Neural cell (in vitro differentiated cells): ENCODE measurements around the gene PLXNA3. TPM values are rescaled to one million over a fixed set of nuclear protein-coding genes. Genes with fewer than 3 reads are reported as not detected.

Experiments used
- polyA plus RNA-seq: library from polyadenylated mRNA; depleted of rRNA; stranded (reverse); fragments of >200 nt; gene quantifications from 2 replicates; pipeline ENCODE4 v1.2.3, GENCODE V29; 2014
- small RNA-seq, 3 experiments: library from RNA; depleted of rRNA; stranded (forward); fragments of <200 nt; gene quantifications; one replicate each; pipeline ENCODE3, GENCODE V24; 2012

The PLXNA3 gene
- polyA plus RNA-seq, 1 donor from 2014 or later, result 17.2 TPM

Small RNAs within 50 kb of the gene (small RNA-seq; reads per million reads assigned to genes)
- gene MIR6858 (0 to 3.4 (median 1.5) reads per million in 3 experiments), gene RN7SL697P (0 reads per million in 3 experiments)

Other genes with a start within 250 kb of the PLXNA3 start
- gene OPN1MW2, start 238.5 kb upstream of the PLXNA3 start, polyA plus RNA-seq, result not detected in 2 replicates
- gene OPN1MW3, start 200.7 kb upstream of the PLXNA3 start, polyA plus RNA-seq, result not detected in 2 replicates
- gene TEX28, start 163.2 kb upstream of the PLXNA3 start, polyA plus RNA-seq, result not detected in 2 replicates
- 0.14 TPM in 1 of 2 replicates, not detected in the other for gene TKTL1, start 162.5 kb upstream of the PLXNA3 start, polyA plus RNA-seq
- gene FLNA, start 83.6 kb upstream of the PLXNA3 start, polyA plus RNA-seq, result 84.9 and 118 TPM in 2 replicates
- gene EMD, start 79.0 kb upstream of the PLXNA3 start, polyA plus RNA-seq, result 67.9 and 86.3 TPM in 2 replicates
- gene RPL10, start 59.9 kb upstream of the PLXNA3 start, polyA plus RNA-seq, result 3,689 and 3,975 TPM in 2 replicates
- gene DNASE1L1, start 49.0 kb upstream of the PLXNA3 start, polyA plus RNA-seq, result 8.3 and 9.2 TPM in 2 replicates
- gene TAFAZZIN, start 46.7 kb upstream of the PLXNA3 start, polyA plus RNA-seq, result 51.2 and 60.5 TPM in 2 replicates
- gene ATP6AP1, start 29.6 kb upstream of the PLXNA3 start, polyA plus RNA-seq, result 126 and 159 TPM in 2 replicates
- 370 and 415 TPM in 2 replicates for gene GDI1, start 21.1 kb upstream of the PLXNA3 start, polyA plus RNA-seq
- 68.3 and 90.4 TPM in 2 replicates for gene FAM50A, start 14.1 kb upstream of the PLXNA3 start, polyA plus RNA-seq
- gene LAGE3, start 21.0 kb downstream of the PLXNA3 start, polyA plus RNA-seq, result 37.3 and 43.6 TPM in 2 replicates
- 28.5 and 32.2 TPM in 2 replicates for gene UBL4A, start 28.3 kb downstream of the PLXNA3 start, polyA plus RNA-seq
- 2.7 and 6.0 TPM in 2 replicates for gene SLC10A3, start 32.3 kb downstream of the PLXNA3 start, polyA plus RNA-seq
- gene FAM3A, start 58.0 kb downstream of the PLXNA3 start, polyA plus RNA-seq, result 19.5 and 30.9 TPM in 2 replicates
- gene G6PD, start 88.6 kb downstream of the PLXNA3 start, polyA plus RNA-seq, result 13.6 and 18.8 TPM in 2 replicates
- 32.6 and 37.7 TPM in 2 replicates for gene IKBKG, start 89.3 kb downstream of the PLXNA3 start, polyA plus RNA-seq
- not detected in 2 replicates for gene CTAG1A, start 126.9 kb downstream of the PLXNA3 start, polyA plus RNA-seq
- gene CTAG1B, start 161.0 kb downstream of the PLXNA3 start, polyA plus RNA-seq, result not detected in 2 replicates
- not detected in 2 replicates for gene CTAG2, start 195.3 kb downstream of the PLXNA3 start, polyA plus RNA-seq